Liver (tissue), 3 donors: ENCODE measurements around the gene CELSR2.
"Not testable (repeated sequence)": the region's sequence is repeated elsewhere in the genome, so short reads cannot be mapped to it uniquely, and the experiment has no call there.

Experiments
- CTCF ChIP-seq: fragments of 150-350 bp; IDR thresholded peaks from 2 replicates; pipeline ENCODE4 v1.5.1; 2017; ENCODE audit warnings: improper control_type of control experiment, low read depth, low read length; ENCODE audit not compliant: missing input control
- EGR1 ChIP-seq, 2 donors: IDR thresholded peaks; 2 replicates each; pipeline ENCODE4 v1.6.1; 2016 to 2018; ENCODE audit warnings: antibody characterized with exemption in 2 of 2, low read depth in 2 of 2
- RAD21 ChIP-seq, 2 donors: IDR thresholded peaks; 2 replicates each; pipeline ENCODE4 v1.6.1; 2016; ENCODE audit warnings: antibody characterized with exemption in 2 of 2, mild to moderate bottlenecking in 2 of 2
- TAF1 ChIP-seq: conservative IDR thresholded peaks from 2 replicates; pipeline ENCODE4 v1.6.1; 2016; ENCODE audit warnings: antibody characterized with exemption, mild to moderate bottlenecking
- ZBTB33 ChIP-seq: IDR thresholded peaks from 2 replicates; pipeline ENCODE4 v1.6.1; 2016; ENCODE audit warnings: antibody characterized with exemption
- TF ChIP-seq, protein P1 (sequence below): IDR thresholded peaks from 2 replicates; pipeline ENCODE4 v1.6.1; 2016; ENCODE audit warnings: antibody characterized with exemption
- TF ChIP-seq, protein P2 (sequence below): IDR thresholded peaks from 2 replicates; pipeline ENCODE4 v1.6.1; 2016; ENCODE audit warnings: antibody characterized with exemption
- donor health status: healthy.
- donor health status: healthy.

GRCh38 chr1:109221201-109221600 is 28.1 kb upstream of the CELSR2 start:
- TF ChIP-seq TAF1; CTCF; EGR1 (IDR thresholded peaks at IDR 0.05; ENCODE audit: low read depth in 2 of 2); ZBTB33; RAD21 (IDR thresholded peaks at IDR 0.05): not testable (repeated sequence)
- TF ChIP-seq, protein P1, sequence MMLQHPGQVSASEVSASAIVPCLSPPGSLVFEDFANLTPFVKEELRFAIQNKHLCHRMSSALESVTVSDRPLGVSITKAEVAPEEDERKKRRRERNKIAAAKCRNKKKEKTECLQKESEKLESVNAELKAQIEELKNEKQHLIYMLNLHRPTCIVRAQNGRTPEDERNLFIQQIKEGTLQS, result not testable (repeated sequence)
- TF ChIP-seq, protein P2, sequence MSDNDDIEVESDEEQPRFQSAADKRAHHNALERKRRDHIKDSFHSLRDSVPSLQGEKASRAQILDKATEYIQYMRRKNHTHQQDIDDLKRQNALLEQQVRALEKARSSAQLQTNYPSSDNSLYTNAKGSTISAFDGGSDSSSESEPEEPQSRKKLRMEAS, result not testable (repeated sequence)
